SIG-M5 (cell line): ENCODE measurements around the gene GLRA3.
"Not testable (repeated sequence)": the region's sequence is repeated elsewhere in the genome, so short reads cannot be mapped to it uniquely, and the experiment has no call there.

Experiments used
- DNase-seq: peaks from one replicate; lab custom pipeline; 2025; lab: John Stamatoyannopoulos, UW

GLRA3 gene

GRCh38 chr4:174828845-174829701 lies at the start of gene GLRA3:
GLRA3 (minus strand) TSS chr4:174829247; CDS start chr4:174828811, 436 bp downstream.
- DNase-seq = no peak

- DNase-seq = no peak
Observed at GRCh38 chr4:174874898-174875297, 45.9 kb upstream of the GLRA3 start.

GRCh38 chr4:174873931-174874330 lies 44.9 kb upstream of the GLRA3 start:
- no peak for DNase-seq

GRCh38 chr4:174873146-174873545 lies 44.1 kb upstream of the GLRA3 start:
- DNase-seq = not testable (repeated sequence)

GRCh38 chr4:174871407-174871806 lies 42.4 kb upstream of the GLRA3 start:
- DNase-seq = no peak

GRCh38 chr4:174870311-174870710 lies 41.3 kb upstream of the GLRA3 start:
- no peak for DNase-seq

GRCh38 chr4:174869339-174869738 lies 40.3 kb upstream of the GLRA3 start:
- DNase-seq = no peak

GRCh38 chr4:174867903-174868302 lies 38.9 kb upstream of the GLRA3 start:
- no peak for DNase-seq

GRCh38 chr4:174865418-174865985 lies 36.5 kb upstream of the GLRA3 start:
- no peak for DNase-seq

GRCh38 chr4:174864031-174864430 lies 35.0 kb upstream of the GLRA3 start:
- no peak for DNase-seq

GRCh38 chr4:174860588-174860987 lies 31.5 kb upstream of the GLRA3 start:
- no peak for DNase-seq

GRCh38 chr4:174859904-174860303 lies 30.9 kb upstream of the GLRA3 start:
- no peak for DNase-seq

GRCh38 chr4:174856926-174857800 lies 28.1 kb upstream of the GLRA3 start:
- no peak for DNase-seq

GRCh38 chr4:174855050-174855449 lies 26.0 kb upstream of the GLRA3 start:
- DNase-seq = no peak

- no peak for DNase-seq
Observed at GRCh38 chr4:174853629-174854028, 24.6 kb upstream of the GLRA3 start.

- DNase-seq = no peak
Observed at GRCh38 chr4:174848596-174848995, 19.5 kb upstream of the GLRA3 start.

GRCh38 chr4:174847801-174848427 lies 18.9 kb upstream of the GLRA3 start:
- DNase-seq = no peak

- no peak for DNase-seq
Observed at GRCh38 chr4:174835536-174835935, 6.5 kb upstream of the GLRA3 start.

GRCh38 chr4:174834477-174834876 lies 5.4 kb upstream of the GLRA3 start:
- no peak for DNase-seq

- DNase-seq = no peak
Observed at GRCh38 chr4:174826660-174827059, 2.4 kb downstream of the GLRA3 start.

GRCh38 chr4:174815282-174815681 lies 13.8 kb downstream of the GLRA3 start:
- no peak for DNase-seq

- DNase-seq = no peak
Observed at GRCh38 chr4:174813292-174813691, 15.8 kb downstream of the GLRA3 start.
